Stimulated activated CD8-positive, alpha-beta memory T cell treated with anti-CD3 and anti-CD28 coated beads, Interleukin-7, amount 100 ng/mL, for 48 hours (primary cell): ENCODE results near the gene RTN3.
"Not testable (repeated sequence)": the region's sequence is repeated elsewhere in the genome, so short reads cannot be mapped to it uniquely, and the experiment has no call there.

Experiments used
- DNase-seq, 2 donors: peaks; one replicate each; pipeline ENCODE4 v3.0.0-alpha.2; 2020; ENCODE audit warnings: low read depth in 1 of 2; ENCODE audit errors: extremely low read depth in 1 of 2

RTN3 gene

GRCh38 chr11:63767565-63768236 lies 86.4 kb downstream of the RTN3 start:
- peak in 1 of 2 donors; percentile 27 for DNase-seq

- DNase-seq, result peak; percentile 34 to 38
Observed at GRCh38 chr11:63768237-63769041, 87.1 kb downstream of the RTN3 start, which contains the start of gene ZFTA. ZFTA (minus strand) TSS chr11:63768775; CDS start chr11:63768622, 153 bp downstream.

GRCh38 chr11:63769042-63769713 lies 87.9 kb downstream of the RTN3 start:
- peak in 1 of 2 donors; percentile 28 for DNase-seq

GRCh38 chr11:63769714-63770455 lies 88.6 kb downstream of the RTN3 start:
- DNase-seq, result no peak

GRCh38 chr11:63770763-63771162 lies 89.5 kb downstream of the RTN3 start:
- DNase-seq, result no peak

GRCh38 chr11:63771741-63772318 lies 90.5 kb downstream of the RTN3 start:
- DNase-seq, result not testable (repeated sequence)

- DNase-seq, result no peak
Observed at GRCh38 chr11:63775191-63775590, 93.9 kb downstream of the RTN3 start.

GRCh38 chr11:63779039-63779438 lies 97.7 kb downstream of the RTN3 start:
- DNase-seq, result no peak

- no peak for DNase-seq
Observed at GRCh38 chr11:63782749-63783148, 101.4 kb downstream of the RTN3 start.

GRCh38 chr11:63783925-63784592 lies 102.8 kb downstream of the RTN3 start:
- DNase-seq, result no peak

GRCh38 chr11:63785823-63786222 lies 104.5 kb downstream of the RTN3 start:
- no peak for DNase-seq

- no peak for DNase-seq
Observed at GRCh38 chr11:63791495-63792167, 110.3 kb downstream of the RTN3 start.

- DNase-seq, result no peak
Observed at GRCh38 chr11:63793161-63793560, 111.9 kb downstream of the RTN3 start.

- DNase-seq, result no peak
Observed at GRCh38 chr11:63795066-63795465, 113.8 kb downstream of the RTN3 start.

GRCh38 chr11:63800921-63801320 lies 119.6 kb downstream of the RTN3 start:
- DNase-seq, result no peak

- DNase-seq, result no peak
Observed at GRCh38 chr11:63802637-63803414, 121.5 kb downstream of the RTN3 start.

- DNase-seq, result no peak
Observed at GRCh38 chr11:63804259-63804658, 123.0 kb downstream of the RTN3 start.

GRCh38 chr11:63805844-63806415 lies 124.6 kb downstream of the RTN3 start:
- no peak for DNase-seq
